Activated B cell treated with CpG ODN at 0.5 μM for 24 hours (primary cell): Measurements from ENCODE around the gene AKR1C1. TPM values are rescaled to one million over a fixed set of nuclear protein-coding genes. Genes with fewer than 3 reads are reported as not detected.
"Not testable (repeated sequence)": the region's sequence is repeated elsewhere in the genome, so short reads cannot be mapped to it uniquely, and the experiment has no call there.

Source experiments
- ATAC-seq: fragments of 200-7000 bp; cut with Tn5 transposase; one replicate; pipeline ENCODE4 v1.10.0; 2021; ENCODE audit warnings: low read depth, mild to moderate bottlenecking, moderate library complexity
- CTCF ChIA-PET: fragments of 350-600 bp; sonication (Branson Sonifier 250); formaldehyde crosslinking; loops from one replicate; lab custom pipeline; 2021; ENCODE audit warnings: antibody characterized with exemption; lab: Charles Lee
- POLR2A ChIA-PET: fragments of 350-600 bp; sonication (Branson Sonifier 250); formaldehyde crosslinking; loops from one replicate; lab custom pipeline; 2021; ENCODE audit warnings: antibody characterized with exemption; lab: Charles Lee
- DNase-seq: peaks from one replicate; pipeline ENCODE4 v3.0.0; 2022
- H3K27ac Mint-ChIP-seq: one replicate; pipeline ENCODE4 v1.8.0; 2020; ENCODE audit warnings: mixed read lengths
- H3K27me3 Mint-ChIP-seq: one replicate; pipeline ENCODE4 v1.8.0; 2021; ENCODE audit warnings: mixed read lengths
- H3K36me3 Mint-ChIP-seq: one replicate; pipeline ENCODE4 v1.8.0; 2021; ENCODE audit warnings: low read depth, mixed read lengths
- H3K4me1 Mint-ChIP-seq: one replicate; pipeline ENCODE4 v1.8.0; 2021; ENCODE audit warnings: mixed read lengths
- H3K4me3 Mint-ChIP-seq: one replicate; pipeline ENCODE4 v1.8.0; 2020; ENCODE audit warnings: mild to moderate bottlenecking, mixed read lengths
- H3K9me3 Mint-ChIP-seq: one replicate; pipeline ENCODE4 v1.8.0; 2020; ENCODE audit warnings: mixed read lengths
- intact Hi-C: fragments of 100-400 bp; cut with micrococcal nuclease; formaldehyde crosslinking; loops from one replicate; pipeline ENCODE4 v1.15.1; 2024
- total RNA-seq: library from RNA; stranded (reverse); gene quantifications from 2 replicates; pipeline ENCODE4 v1.2.3, GENCODE V29; 2022
- TF ChIP-seq, protein P1 (sequence below): fragments of 200-600 bp; IDR thresholded peaks from one replicate; pipeline ENCODE4 v1.8.0; 2022; ENCODE audit warnings: antibody characterized with exemption, mild to moderate bottlenecking

The AKR1C1 gene
- total RNA-seq, 1 donor from 2014 or later: not detected

DNA sequence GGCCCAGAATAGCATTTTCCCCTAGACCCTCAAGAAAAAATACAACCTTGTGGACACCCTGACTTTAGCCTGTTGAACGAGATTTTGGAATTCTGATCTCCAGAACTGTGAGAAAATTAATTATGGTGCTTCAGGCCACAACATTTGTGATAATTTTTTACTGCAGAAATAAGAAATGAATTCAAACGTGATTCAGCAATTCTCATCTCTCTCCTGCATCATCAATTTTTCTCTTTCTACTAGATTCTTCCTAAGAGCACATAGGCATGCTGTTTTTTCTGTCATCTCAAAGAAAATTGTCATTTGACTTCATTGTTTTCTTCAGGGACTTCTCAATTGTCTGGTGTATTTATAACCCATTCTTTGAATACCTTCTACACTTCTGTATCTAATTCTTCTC lies 49.4 kb downstream of the AKR1C1 start:
- H3K27me3 Mint-ChIP-seq: no peaks in the 10 kb centered on the region
- H3K4me1 Mint-ChIP-seq: no peaks in the 10 kb centered on the region
- intact Hi-C loops: no loop called here
- H3K27ac Mint-ChIP-seq: no peak overlapping the region
- POLR2A ChIA-PET: no interaction called here
- no peaks in the 10 kb centered on the region for H3K9me3 Mint-ChIP-seq
- TF ChIP-seq, protein P1, sequence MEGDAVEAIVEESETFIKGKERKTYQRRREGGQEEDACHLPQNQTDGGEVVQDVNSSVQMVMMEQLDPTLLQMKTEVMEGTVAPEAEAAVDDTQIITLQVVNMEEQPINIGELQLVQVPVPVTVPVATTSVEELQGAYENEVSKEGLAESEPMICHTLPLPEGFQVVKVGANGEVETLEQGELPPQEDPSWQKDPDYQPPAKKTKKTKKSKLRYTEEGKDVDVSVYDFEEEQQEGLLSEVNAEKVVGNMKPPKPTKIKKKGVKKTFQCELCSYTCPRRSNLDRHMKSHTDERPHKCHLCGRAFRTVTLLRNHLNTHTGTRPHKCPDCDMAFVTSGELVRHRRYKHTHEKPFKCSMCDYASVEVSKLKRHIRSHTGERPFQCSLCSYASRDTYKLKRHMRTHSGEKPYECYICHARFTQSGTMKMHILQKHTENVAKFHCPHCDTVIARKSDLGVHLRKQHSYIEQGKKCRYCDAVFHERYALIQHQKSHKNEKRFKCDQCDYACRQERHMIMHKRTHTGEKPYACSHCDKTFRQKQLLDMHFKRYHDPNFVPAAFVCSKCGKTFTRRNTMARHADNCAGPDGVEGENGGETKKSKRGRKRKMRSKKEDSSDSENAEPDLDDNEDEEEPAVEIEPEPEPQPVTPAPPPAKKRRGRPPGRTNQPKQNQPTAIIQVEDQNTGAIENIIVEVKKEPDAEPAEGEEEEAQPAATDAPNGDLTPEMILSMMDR: no peak
- CTCF ChIA-PET: no interaction called here
- ATAC-seq (no peak), DNase-seq (no peak)
- H3K4me3 Mint-ChIP-seq: no peak overlapping the region
- H3K36me3 Mint-ChIP-seq: no peaks in the 10 kb centered on the region

DNA sequence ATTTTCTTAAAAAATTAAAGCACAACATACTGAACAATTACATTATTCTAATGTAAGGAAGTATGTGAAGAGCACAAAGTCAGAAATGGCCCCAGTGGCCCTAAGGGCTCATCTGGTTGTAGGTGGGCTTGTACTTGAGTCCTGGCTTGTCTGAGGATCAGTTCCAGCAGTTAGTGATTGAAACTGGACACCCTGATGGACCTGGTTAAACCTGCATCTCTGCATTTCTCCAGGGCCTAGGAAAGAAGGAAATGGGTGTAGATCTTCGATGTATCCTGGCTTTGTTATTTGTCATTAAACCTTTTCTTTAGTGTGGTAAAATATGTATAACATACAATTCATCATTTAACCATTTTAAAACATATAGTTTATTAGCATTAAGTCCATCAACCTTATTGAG lies 50.2 kb downstream of the AKR1C1 start:
- intact Hi-C loops: no loop called here

DNA sequence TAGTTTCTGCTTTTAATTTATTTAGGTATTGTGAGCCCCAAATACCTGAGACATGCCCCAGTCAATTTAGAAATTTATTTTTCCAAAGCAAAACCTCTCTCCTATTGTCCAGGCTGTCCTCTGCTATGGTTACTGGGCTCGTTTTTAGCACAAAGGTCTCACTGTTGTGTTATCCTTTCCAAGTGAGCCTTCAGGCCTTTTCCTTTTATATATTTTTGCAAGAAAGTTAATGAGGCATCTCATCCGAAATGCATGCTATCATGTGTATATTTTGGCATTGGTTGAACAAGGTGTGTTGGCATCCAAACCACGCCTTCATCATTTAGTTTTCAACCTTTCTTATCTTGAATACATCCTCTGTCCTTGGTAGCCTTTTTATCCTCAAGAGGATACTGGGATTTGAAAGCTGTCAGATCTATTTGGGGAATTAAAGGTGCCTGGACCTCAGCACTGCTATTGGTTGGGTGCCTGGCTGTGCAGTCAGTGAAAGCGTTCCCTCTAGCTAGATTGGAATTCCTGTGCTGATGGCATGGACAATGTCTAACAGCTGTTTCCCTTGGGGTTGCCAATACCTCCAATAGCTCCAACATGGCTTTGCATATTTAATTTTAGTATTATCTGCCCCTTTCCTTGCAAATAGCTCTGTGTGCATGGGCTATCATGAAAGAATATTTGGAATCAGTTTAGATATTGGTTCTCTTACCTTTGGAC lies 51.1 kb downstream of the AKR1C1 start:
- H3K4me1 Mint-ChIP-seq, ATAC-seq, intact Hi-C loops, H3K9me3 Mint-ChIP-seq, H3K4me3 Mint-ChIP-seq, H3K27me3 Mint-ChIP-seq, DNase-seq, CTCF ChIA-PET, H3K27ac Mint-ChIP-seq, POLR2A ChIA-PET, H3K36me3 Mint-ChIP-seq: not testable (repeated sequence)

More for the DNA sequence above, 50.2 kb downstream of the AKR1C1 start:
- ATAC-seq: no peak
- TF ChIP-seq, protein P1: no peak
- H3K4me3 Mint-ChIP-seq: no peak overlapping the region
- no peaks in the 10 kb centered on the region for H3K27me3 Mint-ChIP-seq
- CTCF ChIA-PET: no interaction called here
- no peaks in the 10 kb centered on the region for H3K36me3 Mint-ChIP-seq
- no peak for DNase-seq
- POLR2A ChIA-PET: no interaction called here
- no peaks in the 10 kb centered on the region for H3K9me3 Mint-ChIP-seq
- no peak overlapping the region for H3K27ac Mint-ChIP-seq
- H3K4me1 Mint-ChIP-seq: no peaks in the 10 kb centered on the region

DNA sequence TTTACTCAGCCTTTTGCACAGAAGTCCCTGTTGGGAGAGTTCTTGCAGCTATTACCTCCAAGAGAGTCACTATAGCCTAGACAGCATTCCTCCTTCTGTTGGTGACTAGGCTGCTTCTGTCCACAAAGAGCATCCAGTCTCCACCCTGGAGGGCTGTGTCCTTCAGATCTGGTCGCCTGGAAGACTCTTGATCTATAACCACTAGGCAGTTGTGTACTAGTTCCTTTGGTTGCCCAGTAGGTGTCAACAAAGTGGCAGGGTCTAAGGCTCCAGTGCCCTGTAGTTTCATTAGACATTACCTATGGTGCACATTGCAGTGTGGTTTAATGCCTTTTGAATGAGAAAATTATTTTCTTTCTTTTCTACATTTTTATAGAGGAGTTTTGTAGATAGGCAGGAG lies 51.7 kb downstream of the AKR1C1 start:
- TF ChIP-seq, protein P1: no peak
- Mint-ChIP-seq H3K4me1 (no peaks in the 10 kb centered on the region), H3K36me3 (no peaks in the 10 kb centered on the region), H3K4me3 (no peak overlapping the region), H3K9me3 (no peaks in the 10 kb centered on the region), H3K27me3 (no peaks in the 10 kb centered on the region), H3K27ac (no peak overlapping the region)
- intact Hi-C loops: no loop called here
- ChIA-PET POLR2A (no interaction called here), CTCF (no interaction called here)
- DNase-seq (no peak), ATAC-seq (no peak)

DNA sequence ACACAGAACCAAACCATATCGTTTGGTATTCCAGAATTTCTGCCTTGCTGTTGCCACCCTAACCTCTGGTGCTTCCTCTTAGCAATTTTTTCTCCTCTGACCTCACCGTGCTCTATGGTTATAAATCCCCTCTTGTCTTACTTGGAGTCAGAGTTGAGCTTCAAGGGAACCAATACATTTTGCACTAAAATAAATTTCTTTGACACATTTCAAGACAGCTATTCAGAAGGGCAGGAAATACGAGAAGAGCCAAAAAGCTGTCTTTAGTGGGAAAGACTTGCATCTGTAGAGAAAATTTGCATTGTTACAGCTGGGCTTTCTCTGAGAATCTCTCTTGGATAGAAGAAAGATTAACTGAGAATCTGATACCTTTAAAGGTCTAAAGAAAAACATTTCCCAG lies 54.9 kb downstream of the AKR1C1 start:
- Mint-ChIP-seq H3K9me3 (no peaks in the 10 kb centered on the region), H3K27ac (no peak overlapping the region), H3K4me3 (no peak overlapping the region), H3K36me3 (no peaks in the 10 kb centered on the region), H3K4me1 (no peaks in the 10 kb centered on the region), H3K27me3 (no peaks in the 10 kb centered on the region)
- DNase-seq (no peak), ATAC-seq (no peak)
- ChIA-PET CTCF (interaction anchor here (0.7 kb wide), 1 partner anchor 961 kb away, joined by 3 read pairs; no protein-coding TSS in a partner anchor), POLR2A (no interaction called here)
- TF ChIP-seq, protein P1: no peak
- intact Hi-C loops: no loop called here

DNA sequence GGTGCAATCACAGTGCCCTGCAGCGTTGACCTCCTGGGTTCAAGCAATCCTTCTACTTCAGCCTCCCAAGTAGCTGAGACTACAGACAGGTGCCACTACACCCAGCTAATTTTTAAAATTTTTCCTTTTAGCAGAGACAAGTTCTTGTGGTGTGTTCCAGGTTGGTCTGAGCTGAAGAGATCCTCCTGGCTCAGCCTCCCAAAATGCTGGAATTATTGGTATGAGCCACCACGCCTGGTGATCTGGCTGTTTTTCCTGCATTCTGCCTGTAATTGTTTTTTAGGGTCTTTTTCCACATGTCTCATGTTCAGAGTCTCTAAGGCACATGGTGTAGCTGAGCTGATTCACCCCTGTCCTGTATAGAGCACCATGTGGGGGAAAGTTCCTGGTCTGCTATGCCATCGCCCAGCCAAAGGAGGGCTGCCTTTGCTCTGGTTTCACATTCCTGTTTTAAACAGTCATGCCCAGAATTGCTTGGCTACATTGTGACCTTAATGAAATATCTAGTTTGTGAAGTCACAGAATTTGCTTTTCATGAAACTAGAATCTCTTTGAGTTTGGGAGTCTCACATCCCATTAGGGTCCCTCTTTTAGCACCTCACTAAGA lies 55.6 kb downstream of the AKR1C1 start:
- POLR2A ChIA-PET, ATAC-seq, H3K27ac Mint-ChIP-seq, H3K27me3 Mint-ChIP-seq, H3K4me1 Mint-ChIP-seq, H3K36me3 Mint-ChIP-seq, H3K9me3 Mint-ChIP-seq, DNase-seq, intact Hi-C loops, H3K4me3 Mint-ChIP-seq: not testable (repeated sequence)
- CTCF ChIA-PET: interaction anchor here (0.7 kb wide), 1 partner anchor 961 kb away, joined by 3 read pairs; no protein-coding TSS in a partner anchor

DNA sequence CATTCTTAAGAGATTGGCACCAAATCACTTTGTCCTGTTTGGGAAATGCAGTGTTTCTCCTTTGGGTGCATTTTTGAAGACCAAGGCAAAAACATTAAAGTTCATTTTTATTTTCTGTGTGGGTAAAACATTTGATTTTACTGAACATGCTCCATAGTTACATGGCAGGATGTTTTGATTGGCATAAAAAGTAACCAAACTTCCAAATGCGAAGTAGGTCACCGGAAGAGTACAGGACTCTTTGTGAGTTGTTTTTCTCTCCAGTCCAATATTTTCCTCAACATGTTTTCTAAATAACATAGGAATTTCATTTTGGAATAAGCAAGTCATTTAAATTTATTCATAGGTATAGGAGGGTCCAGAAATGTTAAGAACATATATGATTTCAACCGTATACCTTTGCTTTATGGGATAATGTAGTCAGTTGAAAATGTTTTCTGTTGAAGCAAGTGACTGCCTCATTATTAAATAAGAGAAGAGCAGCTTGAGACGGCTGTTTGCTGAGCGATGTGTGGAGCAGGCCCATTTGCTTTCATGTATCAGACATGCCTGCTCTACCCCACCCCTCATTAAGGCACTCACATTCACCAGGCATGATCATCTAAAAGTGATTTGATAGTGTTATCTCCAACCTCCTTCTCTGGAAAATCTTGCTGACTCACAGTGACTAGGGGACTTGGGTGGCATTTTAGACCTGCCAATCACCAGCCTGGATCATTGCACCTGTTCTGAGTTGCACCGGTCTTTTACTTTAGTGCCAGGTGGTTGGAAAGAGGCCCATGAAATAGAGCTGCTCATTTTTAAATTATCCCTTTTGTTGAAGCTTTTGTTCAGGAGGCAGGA lies 56.8 kb downstream of the AKR1C1 start:
- H3K27ac Mint-ChIP-seq, DNase-seq, H3K27me3 Mint-ChIP-seq, H3K36me3 Mint-ChIP-seq, intact Hi-C loops, CTCF ChIA-PET, ATAC-seq, POLR2A ChIA-PET, H3K4me3 Mint-ChIP-seq, H3K4me1 Mint-ChIP-seq, H3K9me3 Mint-ChIP-seq: not testable (repeated sequence)

DNA sequence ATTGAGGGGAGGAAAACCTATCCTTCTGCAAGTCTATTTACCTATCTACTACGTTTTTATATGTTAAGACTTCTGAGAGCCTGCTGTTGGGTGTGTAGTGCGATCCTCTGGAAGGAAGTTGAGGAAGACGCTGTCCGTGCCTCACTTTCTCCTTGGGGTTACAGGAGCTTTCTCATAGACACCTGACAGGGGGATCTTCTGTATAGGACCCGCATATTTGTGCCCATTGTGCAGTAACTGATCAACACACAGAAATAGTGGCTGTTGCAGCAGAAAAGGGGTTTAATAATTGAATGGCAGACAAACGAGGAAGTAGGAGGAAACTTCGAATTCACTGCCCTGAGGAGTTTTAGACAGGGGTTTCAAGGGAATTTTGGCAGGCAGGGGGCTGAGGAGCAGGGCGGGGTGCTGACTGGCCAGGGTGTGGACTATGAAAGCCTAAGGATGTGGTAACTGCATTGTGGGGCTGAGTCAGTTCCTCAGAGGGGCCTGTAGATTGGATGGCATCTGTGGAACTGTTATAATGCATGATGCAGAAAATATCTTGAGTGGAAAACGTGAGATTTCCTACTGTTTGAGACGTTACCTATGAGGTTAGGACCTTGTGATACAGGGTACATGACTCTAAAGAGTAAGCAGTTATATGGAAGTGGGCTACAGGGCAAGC lies 58.5 kb downstream of the AKR1C1 start:
- DNase-seq, H3K27me3 Mint-ChIP-seq, H3K36me3 Mint-ChIP-seq, ATAC-seq, H3K27ac Mint-ChIP-seq, H3K9me3 Mint-ChIP-seq, intact Hi-C loops, H3K4me1 Mint-ChIP-seq, CTCF ChIA-PET, POLR2A ChIA-PET, H3K4me3 Mint-ChIP-seq: not testable (repeated sequence)
